NCI-H524 (cell line): ENCODE data around the gene BCAS4.
"Not testable (repeated sequence)": the region's sequence is repeated elsewhere in the genome, so short reads cannot be mapped to it uniquely, and the experiment has no call there.

Experiments
- DNase-seq, 2 experiments: peaks; one replicate each; lab custom pipeline; 2025; lab: John Stamatoyannopoulos, UW

Gene BCAS4

GRCh38 chr20:50771419-50772080 is 23.3 kb upstream of the BCAS4 start:
- not testable (repeated sequence) for DNase-seq

GRCh38 chr20:50772420-50773185 is 22.3 kb upstream of the BCAS4 start:
- DNase-seq, result no peak

- DNase-seq, result no peak
These were observed 20.3 kb upstream of the BCAS4 start for GRCh38 chr20:50774515-50774914.

- DNase-seq, result no peak
These were observed 18.6 kb upstream of the BCAS4 start for GRCh38 chr20:50776122-50776817.

- DNase-seq, result no peak
These were observed 17.5 kb upstream of the BCAS4 start for GRCh38 chr20:50777373-50777772.

- not testable (repeated sequence) for DNase-seq
These were observed 15.9 kb upstream of the BCAS4 start for GRCh38 chr20:50778994-50779393.

- no peak for DNase-seq
These were observed 11.5 kb upstream of the BCAS4 start for GRCh38 chr20:50783390-50783789.

- DNase-seq, result no peak
These were observed 11.0 kb upstream of the BCAS4 start for GRCh38 chr20:50783903-50784302.

- no peak for DNase-seq
These were observed 10.4 kb upstream of the BCAS4 start for GRCh38 chr20:50784464-50784863.

- no peak for DNase-seq
These were observed 8.2 kb upstream of the BCAS4 start for GRCh38 chr20:50786703-50787102.

- no peak for DNase-seq
These were observed 7.7 kb upstream of the BCAS4 start for GRCh38 chr20:50787181-50787580.

- DNase-seq, result peak; percentile 41 to 63
These were observed 6.5 kb upstream of the BCAS4 start for GRCh38 chr20:50788045-50788991.

- DNase-seq, result peak in 1 of 2 experiments; percentile 43
These were observed 4.8 kb upstream of the BCAS4 start for GRCh38 chr20:50789968-50790650.

GRCh38 chr20:50790651-50791277 is 4.1 kb upstream of the BCAS4 start:
- peak; percentile 57 to 84 for DNase-seq

- DNase-seq, result peak in 1 of 2 experiments; percentile 7
These were observed 1.9 kb upstream of the BCAS4 start for GRCh38 chr20:50792708-50793574.

- DNase-seq, result peak in 1 of 2 experiments; percentile 22
These were observed 1.3 kb upstream of the BCAS4 start for GRCh38 chr20:50793575-50794016.

GRCh38 chr20:50794181-50794845 is 548 bp upstream of the BCAS4 start:
- peak in 1 of 2 experiments; percentile 39 for DNase-seq

- DNase-seq, result no peak
These were observed 2.3 kb downstream of the BCAS4 start for GRCh38 chr20:50797142-50797541.

GRCh38 chr20:50798650-50799049 is 3.8 kb downstream of the BCAS4 start:
- DNase-seq, result no peak
